K562 (cell line): ENCODE measurements around the gene ANKRD44. TPM values are rescaled to one million over a fixed set of nuclear protein-coding genes. Genes with fewer than 3 reads are reported as not detected.

Experiments
- ATAC-seq: fragments of 200-7000 bp; cut with Tn5 transposase; 3 replicates; pipeline ENCODE4 v1.9.1; 2020; ENCODE audit warnings: moderate library complexity
- BruUV-seq: library from RNA; stranded (reverse); fragments of 400-500 nt; replicated peaks from 2 replicates; lab custom pipeline; 2021; lab: Mats Ljungman, UMichigan
- CTCF ChIA-PET: fragments of 300-600 bp; formaldehyde crosslinking; extraction: SDS; loops from one replicate; lab custom pipeline; 2021; ENCODE audit warnings: low intra/inter-chr PET ratio; lab: Yijun Ruan, JAX
- POLR2A ChIA-PET: fragments of 300-600, 350-650 bp; sonication (Branson Sonifier 250); formaldehyde crosslinking; extraction: SDS; loops from one replicate; lab custom pipeline; 2021; ENCODE audit warnings: antibody characterized with exemption, inconsistent platforms; lab: Yijun Ruan, JAX
- DNase-seq, 4 experiments: peaks; one replicate each; pipeline versions ENCODE4 v3.0.0 to v3.0.0-alpha.2; 2011 to 2018; ENCODE audit warnings: low spot score in 3 of 4, mixed read lengths in 3 of 4; ENCODE audit errors: extremely low read depth in 1 of 4
- FAIRE-seq: peaks from 2 replicates; lab custom pipeline; 2011; peaks lifted over from hg19 to GRCh38; lab: Jason Lieb, UNC
- H2AFZ ChIP-seq: 2 replicates; pipeline ENCODE4 v1.6.0; 2011; ENCODE audit warnings: low read depth, low read length, control low read depth, inconsistent platforms
- H3K27ac ChIP-seq: fragments of 200-600 bp; 3 replicates; pipeline ENCODE4 v1.8.0; 2011; ENCODE audit warnings: low read depth, mild to moderate bottlenecking, control low read depth, inconsistent platforms, low read length, moderate library complexity, mixed read lengths; ENCODE audit errors: extremely low read depth
- H3K27me3 ChIP-seq, 2 experiments: fragments of 300-600 bp in 1 of 2; 2 replicates in 1 of 2; 3 replicates in 1 of 2; pipeline versions ENCODE4 v1.6.0 to v1.8.0; 2011; ENCODE audit warnings: inconsistent platforms in 2 of 2, low read length in 2 of 2, mild to moderate bottlenecking in 1 of 2, mixed read lengths in 1 of 2, moderate library complexity in 1 of 2; ENCODE audit not compliant: control insufficient read depth in 2 of 2, insufficient read depth in 2 of 2
- H3K36me3 ChIP-seq: fragments of 300-600 bp; 3 replicates; pipeline ENCODE4 v1.8.0; 2011; ENCODE audit warnings: mild to moderate bottlenecking, low read length, inconsistent platforms; ENCODE audit not compliant: control insufficient read depth, insufficient read depth
- H3K4me1 ChIP-seq, 2 experiments: fragments of 200-600 bp in 1 of 2; replicated peaks in 1 of 2; 2 replicates in 1 of 2; 3 replicates in 1 of 2; pipeline versions ENCODE4 v1.5.1 to v1.8.0; 2011; ENCODE audit warnings: inconsistent platforms in 2 of 2, low read length in 2 of 2, mild to moderate bottlenecking in 1 of 2, mixed read lengths in 1 of 2, moderate library complexity in 1 of 2; ENCODE audit not compliant: control insufficient read depth in 2 of 2, insufficient read depth in 2 of 2
- H3K4me2 ChIP-seq: 2 replicates; pipeline ENCODE4 v1.6.1; 2011; ENCODE audit warnings: low read length, control low read depth, inconsistent platforms, mixed read lengths; ENCODE audit not compliant: insufficient read depth
- H3K4me3 ChIP-seq: fragments of 200-600 bp; sonication (generic), shearing (Covaris generic); 2 replicates; pipeline ENCODE4 v1.5.1; 2016; ENCODE audit warnings: control low read depth, inconsistent platforms
- H3K79me2 ChIP-seq: fragments of 200-600 bp; 3 replicates; pipeline ENCODE4 v1.8.0; 2011; ENCODE audit warnings: low read length, inconsistent platforms; ENCODE audit not compliant: control insufficient read depth, insufficient read depth
- H3K9ac ChIP-seq, 2 experiments: 2 replicates each; pipeline versions ENCODE4 v1.6.0 to v1.6.1; 2011; ENCODE audit warnings: low read depth in 2 of 2, low read length in 2 of 2, control low read depth in 1 of 2, inconsistent platforms in 1 of 2, mild to moderate bottlenecking in 1 of 2, mixed read lengths in 1 of 2; ENCODE audit not compliant: insufficient read depth in 1 of 2
- H3K9me1 ChIP-seq: one replicate; pipeline ENCODE4 v1.6.0; 2011; ENCODE audit warnings: inconsistent platforms, mild to moderate bottlenecking, low read length, moderate library complexity; ENCODE audit not compliant: control insufficient read depth, insufficient read depth
- H3K9me3 ChIP-seq: replicated peaks from 2 replicates; pipeline ENCODE4 v1.5.1; 2011; ENCODE audit warnings: low read depth, low read length, inconsistent platforms; ENCODE audit not compliant: control insufficient read depth, insufficient read depth
- H4K20me1 ChIP-seq: replicated peaks from 2 replicates; pipeline ENCODE4 v1.6.1; 2011; ENCODE audit warnings: low read length, inconsistent platforms, mixed read lengths; ENCODE audit not compliant: control insufficient read depth, insufficient read depth
- CBFB ChIP-seq: sonication (generic); formaldehyde crosslinking; IDR thresholded peaks from 2 replicates; pipeline ENCODE4 v1.4.0; 2020; ENCODE audit warnings: mild to moderate bottlenecking, missing genetic modification reagents
- NFYB ChIP-seq: IDR thresholded peaks from 2 replicates; pipeline ENCODE4 v1.6.1; 2011; ENCODE audit warnings: mild to moderate bottlenecking, moderate library complexity; ENCODE audit not compliant: insufficient read length; ENCODE audit errors: extremely low read depth
- PTTG1 ChIP-seq: fragments of 450-650 bp; IDR thresholded peaks from 2 replicates; pipeline ENCODE4 v1.6.1; 2016; ENCODE audit warnings: low read depth, mild to moderate bottlenecking, missing genetic modification characterization, missing compliant biosample characterization
- SIX5 ChIP-seq, 2 experiments: IDR thresholded peaks; 2 replicates each; pipeline ENCODE4 v1.6.1; 2011; ENCODE audit warnings: low read length in 2 of 2, borderline replicate concordance in 1 of 2, low read depth in 1 of 2, mild to moderate bottlenecking in 1 of 2, moderate library complexity in 1 of 2; ENCODE audit not compliant: insufficient read depth in 1 of 2
- SP2 ChIP-seq: IDR thresholded peaks from 2 replicates; pipeline ENCODE4 v1.6.1; 2011; ENCODE audit warnings: mild to moderate bottlenecking, low read depth, low read length, moderate library complexity; ENCODE audit not compliant: poor library complexity, severe bottlenecking; ENCODE audit errors: extremely low read depth
- YY1 ChIP-seq, 3 experiments: IDR thresholded peaks; 2 replicates each; pipeline ENCODE4 v1.6.1; 2011; ENCODE audit warnings: low read length in 2 of 3, mild to moderate bottlenecking in 2 of 3, moderate library complexity in 2 of 3, borderline replicate concordance in 1 of 3, control low read depth in 1 of 3, low read depth in 1 of 3; ENCODE audit not compliant: insufficient read depth in 3 of 3, insufficient replicate concordance in 2 of 3, control insufficient read depth in 1 of 3, insufficient read length in 1 of 3; ENCODE audit errors: extremely low read depth in 1 of 3
- ZNF134 ChIP-seq: fragments of 250-450 bp; sonication (Bioruptor Pico); conservative IDR thresholded peaks from 2 replicates; pipeline ENCODE4 v1.4.0; 2020
- ZNF518B ChIP-seq: fragments of 250-450 bp; sonication (Bioruptor Pico); IDR thresholded peaks from 2 replicates; pipeline ENCODE4 v1.5.0; 2021; ENCODE audit warnings: mild to moderate bottlenecking, moderate library complexity
- ZNF57 ChIP-seq: fragments of 450-650 bp; formaldehyde crosslinking; IDR thresholded peaks from 2 replicates; pipeline ENCODE4 v1.4.0; 2020; ENCODE audit warnings: mild to moderate bottlenecking, moderate library complexity
- WGBS: fragments of 100-300 bp; shearing (Covaris generic); methylation state at CpG from one replicate; pipeline ENCODE4 v1.1.6; 2016; ENCODE audit warnings: low coverage, mixed read lengths; ENCODE audit not compliant: insufficient coverage; ENCODE audit errors: missing lambda C conversion rate; 5-methylcytosine and 5-hydroxymethylcytosine counted together
- in situ Hi-C: fragments of 300-500 bp; cut with MboI; formaldehyde crosslinking; loops from 4 replicates; pipeline ENCODE4 v1.15.0; 2018; ENCODE audit warnings: inconsistent platforms, mixed read lengths
- intact Hi-C: fragments of 100-400 bp; cut with micrococcal nuclease; formaldehyde crosslinking; loops from 2 replicates; pipeline ENCODE4 v1.14.2; 2022
- polyA plus RNA-seq, 8 experiments: library from polyadenylated mRNA; depleted of rRNA in 4 of 8; stranded (reverse) in 5 of 8; unstranded in 3 of 8; fragments of >200 nt; fragmentation: Nextera tagmentation in 2 of 8; fragmentation: Illumina TruSeq in 1 of 8; extraction: Ambion mirVana in 2 of 8; extraction: Trizol in 1 of 8; gene quantifications; 2 replicates each; pipeline versions ENCODE4 v1.2.1 to v1.2.3, GENCODE V29; 2011 to 2014; ENCODE audit warnings: inconsistent platforms in 1 of 8, missing spikeins in 1 of 8
- total RNA-seq, 7 experiments: library from RNA; depleted of rRNA in 6 of 7; stranded (reverse); fragments of >200 nt in 6 of 7; fragmentation: Illumina TruSeq in 2 of 7; extraction: Trizol in 2 of 7; gene quantifications; 2 replicates each; pipeline versions ENCODE4 v1.2.1 to v1.2.3, GENCODE V29; 2011 to 2021; ENCODE audit warnings: low replicate concordance in 1 of 7

Gene ANKRD44
- total and polyA plus RNA-seq, 9 of the 15 experiments (the other 6 are each of a cell fraction or from before 2014, with no cell fraction given): 0.03 to 0.64 (median 0.07) TPM; not detected in 3

DNA sequence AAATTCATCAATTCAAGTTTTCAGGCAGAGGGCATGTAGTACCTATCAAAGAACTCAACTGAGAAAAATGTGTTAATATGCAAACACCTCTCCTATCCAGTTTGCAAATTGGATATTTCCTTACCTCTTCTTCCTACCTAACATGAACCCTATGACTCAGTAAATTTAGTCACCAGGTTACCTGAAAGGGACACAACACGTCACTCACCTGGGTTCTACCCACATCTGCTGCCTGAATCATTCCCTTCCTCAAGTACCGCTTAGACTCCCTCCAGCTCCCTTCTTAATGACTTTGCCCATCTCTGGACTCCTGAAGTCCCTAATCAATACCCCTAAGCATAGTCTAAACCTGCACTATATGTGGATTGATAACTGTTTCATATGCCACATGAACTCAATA, 10.4 kb downstream of the ANKRD44 start (continued):
- TF ChIP-seq ZNF134 (CRISPR knock-in tag) (no peak), PTTG1 (tag) (no peak)

DNA sequence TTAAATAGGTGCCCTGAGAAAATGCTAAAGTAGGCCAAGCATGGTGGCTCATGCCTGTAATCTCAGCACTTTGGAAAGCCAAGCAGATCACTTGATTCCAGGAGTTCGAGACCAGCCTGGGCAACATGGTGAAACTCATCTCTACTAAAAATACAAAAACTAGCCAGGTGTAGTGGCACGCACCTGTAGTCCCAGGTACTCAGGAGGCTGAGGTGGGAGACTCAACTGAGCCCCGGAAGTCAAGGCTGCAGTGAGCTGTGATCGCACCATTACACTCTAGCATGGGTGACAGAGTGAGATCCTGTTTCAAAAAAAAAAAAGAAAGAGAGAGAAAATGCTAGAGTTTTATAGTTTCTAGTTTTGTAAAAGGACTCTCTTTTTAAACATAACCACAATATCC, 12.0 kb downstream of the ANKRD44 start:
- intact Hi-C loops: no loop called here
- POLR2A ChIA-PET: no interaction called here
- no peak for ATAC-seq
- no peak for FAIRE-seq
- no TSS peak for BruUV-seq
- Histone ChIP-seq H3K27me3 (no peaks in the 10 kb centered on the region; a peak in 1 of 5 replicates), H2AFZ (no peak overlapping the region), H3K4me1 (no peaks in the 10 kb centered on the region), H3K27ac (no peak overlapping the region), H3K4me2 (no peak overlapping the region), H3K9me3 (no peaks in the 10 kb centered on the region)
- in situ Hi-C loops: no loop called here
- TF ChIP-seq ZNF57 (CRISPR knock-in tag): no peak
- no peak for TF ChIP-seq NFYB
- TF ChIP-seq ZNF518B (CRISPR knock-in tag): no peak
- no peak for TF ChIP-seq YY1 (IDR thresholded peaks at IDR 0.05; ENCODE audit: borderline replicate concordance in 1 of 3, control insufficient read depth in 1 of 3, extremely low read depth in 1 of 3, insufficient read depth in 3 of 3, insufficient read length in 1 of 3, insufficient replicate concordance in 2 of 3, low read depth in 1 of 3, low read length in 2 of 3)
- no peak for TF ChIP-seq SP2
- no peak for TF ChIP-seq CBFB (CRISPR knock-in tag)
- TF ChIP-seq SIX5 (IDR thresholded peaks at IDR 0.05; ENCODE audit: borderline replicate concordance in 1 of 2, insufficient read depth in 1 of 2, low read depth in 1 of 2, low read length in 2 of 2): no peak
- TF ChIP-seq, all 486 proteins: peak for 0
- Histone ChIP-seq H3K36me3 (no peaks in the 10 kb centered on the region), H3K4me3 (no peak overlapping the region), H3K79me2 (no peaks in the 10 kb centered on the region), H3K9me1 (no peaks in the 10 kb centered on the region), H3K9ac (no peak overlapping the region), H4K20me1 (no peaks in the 10 kb centered on the region)
- WGBS: 4% methylated on average over 4 of the region's 4 CpGs
- CTCF ChIA-PET: no interaction called here
- DNase-seq: no peak
